Bronchial epithelial cell (primary cell): ENCODE measurements around the gene PDK1. TPM values are rescaled to one million over a fixed set of nuclear protein-coding genes. Genes with fewer than 3 reads are reported as not detected.

Experiments
- DNase-seq: peaks from one replicate; pipeline ENCODE4 v3.0.0-alpha.2; 2010; ENCODE audit warnings: low read depth
- FAIRE-seq: peaks from 2 replicates; lab custom pipeline; 2011; peaks lifted over from hg19 to GRCh38; lab: Jason Lieb, UNC
- H3K27me3 ChIP-seq: 2 replicates; pipeline ENCODE4 v1.5.1; 2011; ENCODE audit warnings: low read length; ENCODE audit not compliant: control insufficient read depth, insufficient read depth
- H3K36me3 ChIP-seq: 2 replicates; pipeline ENCODE4 v1.5.1; 2011; ENCODE audit warnings: low read length; ENCODE audit not compliant: control insufficient read depth, insufficient read depth
- H3K4me3 ChIP-seq: 2 replicates; pipeline ENCODE4 v1.5.1; 2011; ENCODE audit warnings: mild to moderate bottlenecking, low read depth, low read length, control low read depth
- total RNA-seq: library from RNA; depleted of rRNA; stranded (reverse); fragments of >200 nt; gene quantifications from 2 replicates; pipeline ENCODE4 v1.2.1, GENCODE V29; 2014
- TF ChIP-seq, protein P1 (sequence below): IDR thresholded peaks from 2 replicates; pipeline ENCODE4 v1.5.1; 2011; ENCODE audit warnings: mild to moderate bottlenecking, moderate library complexity, low read length, control low read depth, inconsistent platforms; ENCODE audit not compliant: insufficient read depth, severe bottlenecking

Gene PDK1
- total RNA-seq, 1 donor from 2014 or later, result 18.4 TPM

DNA sequence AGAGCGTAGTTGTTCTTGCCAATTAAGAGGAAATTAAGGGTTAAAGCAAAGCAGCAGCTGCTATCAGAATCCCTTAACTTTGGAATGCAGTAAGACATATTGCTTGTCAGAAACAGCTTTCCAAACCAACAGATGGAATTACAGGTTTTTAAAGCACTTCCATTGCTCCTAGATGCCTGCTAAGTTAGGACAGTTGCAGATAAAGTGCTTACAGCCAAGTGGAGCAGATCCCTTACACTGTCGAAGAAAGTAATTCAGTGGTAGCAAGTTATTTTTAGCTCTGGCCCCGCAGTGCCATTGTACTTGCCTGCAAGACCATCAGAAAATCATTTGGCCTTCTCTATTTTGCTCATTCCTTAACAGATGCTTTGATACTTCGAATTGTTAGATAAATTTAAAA lies 5.4 kb downstream of the PDK1 start:
- DNase-seq (no peak), FAIRE-seq (no peak)
- peaks cover 8% of the 10 kb centered on the region for H3K36me3 ChIP-seq
- H3K4me3 ChIP-seq, result no peak overlapping the region
- H3K27me3 ChIP-seq, result no peaks in the 10 kb centered on the region
- TF ChIP-seq, protein P1, sequence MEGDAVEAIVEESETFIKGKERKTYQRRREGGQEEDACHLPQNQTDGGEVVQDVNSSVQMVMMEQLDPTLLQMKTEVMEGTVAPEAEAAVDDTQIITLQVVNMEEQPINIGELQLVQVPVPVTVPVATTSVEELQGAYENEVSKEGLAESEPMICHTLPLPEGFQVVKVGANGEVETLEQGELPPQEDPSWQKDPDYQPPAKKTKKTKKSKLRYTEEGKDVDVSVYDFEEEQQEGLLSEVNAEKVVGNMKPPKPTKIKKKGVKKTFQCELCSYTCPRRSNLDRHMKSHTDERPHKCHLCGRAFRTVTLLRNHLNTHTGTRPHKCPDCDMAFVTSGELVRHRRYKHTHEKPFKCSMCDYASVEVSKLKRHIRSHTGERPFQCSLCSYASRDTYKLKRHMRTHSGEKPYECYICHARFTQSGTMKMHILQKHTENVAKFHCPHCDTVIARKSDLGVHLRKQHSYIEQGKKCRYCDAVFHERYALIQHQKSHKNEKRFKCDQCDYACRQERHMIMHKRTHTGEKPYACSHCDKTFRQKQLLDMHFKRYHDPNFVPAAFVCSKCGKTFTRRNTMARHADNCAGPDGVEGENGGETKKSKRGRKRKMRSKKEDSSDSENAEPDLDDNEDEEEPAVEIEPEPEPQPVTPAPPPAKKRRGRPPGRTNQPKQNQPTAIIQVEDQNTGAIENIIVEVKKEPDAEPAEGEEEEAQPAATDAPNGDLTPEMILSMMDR, result no peak

DNA sequence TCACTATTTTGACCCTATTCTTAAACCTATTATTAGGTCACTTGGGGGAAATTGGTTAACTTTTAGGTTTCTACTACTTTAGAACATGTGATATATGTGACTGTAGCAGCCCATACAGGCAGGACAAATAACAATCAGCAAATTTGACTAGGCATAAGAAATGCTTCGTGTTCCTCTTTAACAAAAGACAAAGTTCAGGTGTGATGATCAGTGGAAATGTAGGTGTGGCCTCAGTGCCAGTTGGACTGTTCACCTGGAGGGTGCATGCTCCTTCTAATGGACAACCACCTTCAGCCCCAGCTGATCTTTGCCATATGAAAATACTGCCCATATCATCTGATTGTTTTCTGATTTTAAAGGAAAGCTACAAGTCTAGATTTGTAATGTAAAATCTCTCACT lies 6.4 kb downstream of the PDK1 start:
- H3K27me3 ChIP-seq, result no peaks in the 10 kb centered on the region
- FAIRE-seq (no peak), DNase-seq (no peak)
- H3K4me3 ChIP-seq, result no peak overlapping the region
- TF ChIP-seq, protein P1, result no peak
- H3K36me3 ChIP-seq, result peaks cover 8% of the 10 kb centered on the region

DNA sequence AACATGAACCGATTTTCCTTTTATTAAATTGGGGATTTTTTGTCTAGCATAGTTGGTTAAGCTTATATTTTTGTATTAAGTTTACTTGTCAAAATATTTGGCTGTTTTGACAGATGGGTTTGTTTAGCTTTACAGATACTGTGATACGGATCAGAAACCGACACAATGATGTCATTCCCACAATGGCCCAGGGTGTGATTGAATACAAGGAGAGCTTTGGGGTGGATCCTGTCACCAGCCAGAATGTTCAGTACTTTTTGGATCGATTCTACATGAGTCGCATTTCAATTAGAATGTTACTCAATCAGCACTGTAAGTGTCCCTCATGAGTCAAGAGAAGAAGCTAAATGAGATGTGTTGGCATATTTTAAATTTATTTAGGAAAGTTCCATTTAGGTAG lies 8.5 kb downstream of the PDK1 start:
- FAIRE-seq, result no peak
- Histone ChIP-seq H3K36me3 (peaks cover 15% of the 10 kb centered on the region), H3K27me3 (no peaks in the 10 kb centered on the region), H3K4me3 (no peak overlapping the region)
- DNase-seq, result peak; percentile 24
- TF ChIP-seq, protein P1, result no peak

DNA sequence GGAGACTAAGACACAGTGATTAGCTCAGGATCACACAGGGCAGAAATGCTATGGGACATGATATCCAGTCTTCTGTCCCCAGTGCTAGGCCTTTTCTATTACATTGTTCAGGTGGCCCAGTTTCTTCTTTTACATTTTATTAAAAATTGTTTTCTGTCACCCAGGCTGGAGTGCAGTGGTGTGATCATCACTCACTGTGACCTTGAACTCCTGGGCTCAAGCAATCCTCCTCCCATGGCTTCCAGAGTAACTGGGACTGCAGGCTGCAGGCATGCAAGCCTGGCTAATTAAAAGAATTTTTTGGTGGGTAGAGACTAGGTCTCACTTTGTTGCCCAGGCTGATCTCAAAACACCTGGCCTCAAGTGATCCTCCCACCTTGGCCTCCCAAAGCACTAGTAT lies 15.4 kb downstream of the PDK1 start:
- no peaks in the 10 kb centered on the region for H3K27me3 ChIP-seq
- H3K36me3 ChIP-seq, result peaks cover 18% of the 10 kb centered on the region
- TF ChIP-seq, protein P1, result no peak
- H3K4me3 ChIP-seq, result no peak overlapping the region
- DNase-seq, result no peak
- FAIRE-seq, result no peak

DNA sequence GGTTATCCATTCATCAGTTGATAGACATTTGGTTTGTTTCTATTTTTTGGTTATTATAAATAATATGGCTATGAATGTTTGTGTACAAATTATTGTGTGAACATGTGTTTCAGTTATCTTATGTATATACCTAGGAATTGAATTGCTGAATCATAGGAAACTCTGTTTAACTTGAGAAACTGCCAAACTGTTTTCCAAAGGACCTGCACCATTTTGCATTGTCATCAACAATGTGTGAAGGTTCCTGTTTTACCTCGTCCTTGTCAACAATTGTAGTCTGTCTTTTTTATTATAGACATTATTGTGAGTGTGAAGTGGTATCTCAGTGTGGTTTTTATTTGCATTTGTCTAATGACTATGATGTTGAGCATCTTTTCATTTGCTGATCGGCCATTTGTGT lies 17.1 kb downstream of the PDK1 start:
- TF ChIP-seq, protein P1, result no peak
- Histone ChIP-seq H3K4me3 (no peak overlapping the region), H3K36me3 (peaks cover 15% of the 10 kb centered on the region), H3K27me3 (no peaks in the 10 kb centered on the region)
- DNase-seq (no peak), FAIRE-seq (no peak)

DNA sequence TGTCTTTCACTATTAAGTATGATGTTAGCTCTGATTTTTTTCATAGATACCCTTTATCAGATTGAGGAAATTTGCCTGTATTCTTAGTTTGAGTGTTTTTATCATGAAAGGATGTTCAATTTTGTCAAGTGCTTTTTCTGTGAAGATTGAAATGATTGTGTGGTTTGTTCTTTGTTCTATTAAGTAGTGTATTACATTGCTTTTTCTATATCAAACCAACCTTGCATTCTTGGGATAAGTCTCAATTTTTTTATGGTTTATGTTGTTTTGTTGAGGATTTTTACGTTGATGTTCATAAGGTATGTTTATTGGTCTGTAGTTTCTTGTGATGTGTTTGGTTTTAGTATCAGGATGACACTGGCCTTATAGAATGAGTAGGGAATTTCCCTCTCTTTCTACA lies 19.1 kb downstream of the PDK1 start:
- Histone ChIP-seq H3K36me3 (peaks cover 12% of the 10 kb centered on the region), H3K27me3 (no peaks in the 10 kb centered on the region), H3K4me3 (no peak overlapping the region)
- TF ChIP-seq, protein P1, result no peak
- FAIRE-seq (no peak), DNase-seq (no peak)
